Measurements from ENCODE around the gene RB1. TPM values are rescaled to one million over a fixed set of nuclear protein-coding genes. Genes with fewer than 3 reads are reported as not detected.

RB1 gene
- total RNA-seq, 3 donors from 2014 or later (not counting 1 experiment from before 2014, with no cell fraction given): 25.5 to 28.3 (median 26.9) TPM

DNA sequence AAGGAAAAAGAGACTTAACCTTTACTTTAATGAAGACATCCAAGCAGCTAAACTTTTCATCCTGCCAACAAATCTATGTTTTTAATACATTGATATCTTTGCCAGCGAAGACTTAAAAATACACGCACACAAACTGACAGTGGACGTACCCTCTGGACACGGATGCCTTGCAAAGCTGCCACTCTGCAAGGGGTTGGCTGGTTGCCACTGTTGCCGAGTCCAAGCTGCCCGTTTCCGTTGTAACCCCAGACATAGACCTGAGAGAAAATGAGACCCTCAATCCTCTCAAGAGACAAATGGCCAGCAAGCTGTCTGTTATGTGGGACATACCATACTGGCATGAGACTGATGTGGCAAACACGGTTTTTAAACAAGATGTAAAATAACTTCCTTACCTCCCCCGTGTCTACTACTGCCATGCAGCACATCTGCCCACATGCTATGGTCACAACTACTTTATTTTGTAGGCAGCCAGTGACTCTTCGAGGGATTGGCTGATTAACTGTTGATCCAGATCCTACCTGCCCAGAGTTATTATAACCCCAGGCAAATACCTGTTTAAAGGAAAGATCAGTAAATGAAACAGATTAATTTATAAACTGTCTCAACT, 208.2 kb downstream of the RB1 start:
- Mint-ChIP-seq H3K4me1 (peaks cover 14 to 31% of the 10 kb centered on the region in 2 donors), H3K36me3 (peaks cover 8% of the 10 kb centered on the region)
- peaks cover 11% of the 10 kb centered on the region for H3K36me3 ChIP-seq (ENCODE audit: control insufficient read depth, insufficient read depth, low read length)

GRCh38 chr13:48514793-48515192, 211.2 kb downstream of the RB1 start:
- Mint-ChIP-seq H3K4me1 (peaks cover 11 to 31% of the 10 kb centered on the region in 2 donors), H3K4me3 (no peak overlapping the region), H3K9me3 (no peaks in the 10 kb centered on the region), H3K27ac (no peak overlapping the region), H3K36me3 (peaks cover 8% of the 10 kb centered on the region), H3K27me3 (ENCODE audit: low read depth in 2 of 2) (no peaks in the 10 kb centered on the region)
- no peak for TF ChIP-seq CTCF (IDR thresholded peaks at IDR 0.05)
- Histone ChIP-seq H3K4me3 (ENCODE audit: low read length) (no peak overlapping the region), H3K9me3 (ENCODE audit: control insufficient read depth, insufficient read depth, low read length) (no peaks in the 10 kb centered on the region), H3K4me1 (ENCODE audit: control insufficient read depth, insufficient read depth, low read length) (no peaks in the 10 kb centered on the region), H3K36me3 (ENCODE audit: control insufficient read depth, insufficient read depth, low read length) (peaks cover 11% of the 10 kb centered on the region), H3K27ac (ENCODE audit: low read length) (no peak overlapping the region), H3K27me3 (ENCODE audit: control insufficient read depth, insufficient read depth, low read length) (no peaks in the 10 kb centered on the region)
- WGBS (ENCODE audit: insufficient coverage): 97% methylated on average over 4 of the region's 4 CpGs
- ATAC-seq: no peak
- no peak for DNase-seq
- intact Hi-C loops (cut with micrococcal nuclease): no loop called here

More for the DNA sequence above, 208.2 kb downstream of the RB1 start:
- TF ChIP-seq CTCF (IDR thresholded peaks at IDR 0.05): no peak
- Mint-ChIP-seq H3K9me3 (no peaks in the 10 kb centered on the region), H3K27ac (no peak overlapping the region), H3K4me3 (no peak overlapping the region), H3K27me3 (ENCODE audit: low read depth in 2 of 2) (no peaks in the 10 kb centered on the region)
- Histone ChIP-seq H3K4me3 (ENCODE audit: low read length) (no peak overlapping the region), H3K4me1 (ENCODE audit: control insufficient read depth, insufficient read depth, low read length) (peaks cover 6% of the 10 kb centered on the region), H3K27me3 (ENCODE audit: control insufficient read depth, insufficient read depth, low read length) (no peaks in the 10 kb centered on the region), H3K27ac (ENCODE audit: low read length) (no peak overlapping the region), H3K9me3 (ENCODE audit: control insufficient read depth, insufficient read depth, low read length) (no peaks in the 10 kb centered on the region)
- ATAC-seq (no peak), DNase-seq (no peak)
- intact Hi-C loops (cut with micrococcal nuclease): no loop called here
- 89% methylated on average over 10 of the region's 10 CpGs for WGBS (ENCODE audit: insufficient coverage)

GRCh38 chr13:48515732-48516131, 212.2 kb downstream of the RB1 start:
- TF ChIP-seq CTCF (IDR thresholded peaks at IDR 0.05): no peak
- no peaks in the 10 kb centered on the region for H3K27me3 Mint-ChIP-seq (ENCODE audit: low read depth in 2 of 2)
- H3K4me3 ChIP-seq (ENCODE audit: low read length): no peak overlapping the region
- intact Hi-C loops (cut with micrococcal nuclease): no loop called here
- ATAC-seq (no peak), DNase-seq (no peak)
- peaks cover 11% of the 10 kb centered on the region for H3K36me3 ChIP-seq (ENCODE audit: control insufficient read depth, insufficient read depth, low read length)
- 100% methylated on average over 6 of the region's 6 CpGs for WGBS (ENCODE audit: insufficient coverage)
- H3K9me3 Mint-ChIP-seq: no peaks in the 10 kb centered on the region
- no peak overlapping the region for H3K27ac ChIP-seq (ENCODE audit: low read length)
- peaks cover 11 to 22% of the 10 kb centered on the region in 2 donors for H3K4me1 Mint-ChIP-seq
- no peak overlapping the region for H3K27ac Mint-ChIP-seq
- H3K4me1 ChIP-seq (ENCODE audit: control insufficient read depth, insufficient read depth, low read length): no peaks in the 10 kb centered on the region
- peaks cover 8% of the 10 kb centered on the region for H3K36me3 Mint-ChIP-seq
- no peak overlapping the region for H3K4me3 Mint-ChIP-seq
- no peaks in the 10 kb centered on the region for H3K27me3 ChIP-seq (ENCODE audit: control insufficient read depth, insufficient read depth, low read length)
- H3K9me3 ChIP-seq (ENCODE audit: control insufficient read depth, insufficient read depth, low read length): no peaks in the 10 kb centered on the region

GRCh38 chr13:48518083-48518482, 214.5 kb downstream of the RB1 start:
- no peak for TF ChIP-seq CTCF (IDR thresholded peaks at IDR 0.05)
- WGBS (ENCODE audit: insufficient coverage): 95% methylated on average over 1 of the region's 1 CpG
- Mint-ChIP-seq H3K4me1 (peaks cover 11 to 22% of the 10 kb centered on the region in 2 donors), H3K4me3 (no peak overlapping the region), H3K36me3 (peaks cover 8% of the 10 kb centered on the region), H3K27ac (no peak overlapping the region), H3K9me3 (no peaks in the 10 kb centered on the region), H3K27me3 (ENCODE audit: low read depth in 2 of 2) (no peaks in the 10 kb centered on the region)
- intact Hi-C loops (cut with micrococcal nuclease): no loop called here
- DNase-seq: no peak
- H3K4me3 ChIP-seq (ENCODE audit: low read length): no peak overlapping the region
- no peak for ATAC-seq
- H3K4me1 ChIP-seq (ENCODE audit: control insufficient read depth, insufficient read depth, low read length): no peaks in the 10 kb centered on the region
- no peaks in the 10 kb centered on the region for H3K9me3 ChIP-seq (ENCODE audit: control insufficient read depth, insufficient read depth, low read length)
- H3K27me3 ChIP-seq (ENCODE audit: control insufficient read depth, insufficient read depth, low read length): no peaks in the 10 kb centered on the region
- H3K27ac ChIP-seq (ENCODE audit: low read length): no peak overlapping the region
- peaks cover 8% of the 10 kb centered on the region for H3K36me3 ChIP-seq (ENCODE audit: control insufficient read depth, insufficient read depth, low read length)

All from natural killer cell (primary cell).